DMS153 treated with DMSO at 0.1 percent for 48 hours (cell line): ENCODE measurements around the gene PSME3IP1.
"Not testable (repeated sequence)": the region's sequence is repeated elsewhere in the genome, so short reads cannot be mapped to it uniquely, and the experiment has no call there.

Experiments
- DNase-seq: peaks from one replicate; lab custom pipeline; 2025; ENCODE audit not compliant: unreplicated experiment; lab: John Stamatoyannopoulos, UW

The PSME3IP1 gene

GRCh38 chr16:57185945-57186871 lies at the start of gene PSME3IP1, which contains the start of gene RSPRY1:
Gene PSME3IP1 (minus strand): TSS chr16:57186039. CDS start chr16:57173854, 12,185 bp downstream.
Gene RSPRY1 (plus strand): TSS chr16:57186329. CDS start chr16:57204659, 18,330 bp downstream.
- DNase-seq = peak; percentile 98

- peak; percentile 86 for DNase-seq
Measured at GRCh38 chr16:57235128-57236021, 49.5 kb upstream of the PSME3IP1 start.

GRCh38 chr16:57234707-57235092 lies 48.9 kb upstream of the PSME3IP1 start:
- DNase-seq = peak; percentile 17

GRCh38 chr16:57233944-57234706 lies 48.3 kb upstream of the PSME3IP1 start:
- DNase-seq = no peak

- no peak for DNase-seq
Measured at GRCh38 chr16:57231821-57232350, 46.0 kb upstream of the PSME3IP1 start.

GRCh38 chr16:57229079-57229478 lies 43.2 kb upstream of the PSME3IP1 start:
- DNase-seq = no peak

GRCh38 chr16:57226701-57227621 lies 41.1 kb upstream of the PSME3IP1 start:
- DNase-seq = no peak

- no peak for DNase-seq
Measured at GRCh38 chr16:57225978-57226377, 40.1 kb upstream of the PSME3IP1 start.

GRCh38 chr16:57224651-57225335 lies 39.0 kb upstream of the PSME3IP1 start:
- DNase-seq = no peak

- no peak for DNase-seq
Measured at GRCh38 chr16:57223057-57223456, 37.2 kb upstream of the PSME3IP1 start.

GRCh38 chr16:57216968-57217367 lies 31.1 kb upstream of the PSME3IP1 start:
- no peak for DNase-seq

GRCh38 chr16:57213462-57213861 lies 27.6 kb upstream of the PSME3IP1 start:
- DNase-seq = no peak

GRCh38 chr16:57209780-57210179 lies 23.9 kb upstream of the PSME3IP1 start:
- DNase-seq = no peak

GRCh38 chr16:57208926-57209325 lies 23.1 kb upstream of the PSME3IP1 start:
- no peak for DNase-seq

- DNase-seq = no peak
Measured at GRCh38 chr16:57204675-57205074, 18.8 kb upstream of the PSME3IP1 start.

GRCh38 chr16:57203451-57203850 lies 17.6 kb upstream of the PSME3IP1 start:
- DNase-seq = no peak

- DNase-seq = no peak
Measured at GRCh38 chr16:57202095-57202886, 16.5 kb upstream of the PSME3IP1 start.

GRCh38 chr16:57200926-57201325 lies 15.1 kb upstream of the PSME3IP1 start:
- DNase-seq = not testable (repeated sequence)
